Loucy (cell line): ENCODE results near the gene MARK1.

ENCODE experiments used
- H2AFZ ChIP-seq: fragments of 200-600 bp; sonication (generic); 2 replicates; pipeline ENCODE4 v1.6.0; 2016; ENCODE audit warnings: antibody characterized with exemption, mild to moderate bottlenecking, low read length, moderate library complexity
- H3F3A ChIP-seq: fragments of 200-600 bp; 2 replicates; pipeline ENCODE4 v1.6.0; 2016; ENCODE audit warnings: antibody characterized with exemption, low read depth, mild to moderate bottlenecking
- H3K27me3 ChIP-seq: fragments of 200-600 bp; sonication (generic); 2 replicates; pipeline ENCODE4 v1.6.1; 2014; ENCODE audit warnings: low read length, mild to moderate bottlenecking; ENCODE audit not compliant: insufficient read depth, poor library complexity, severe bottlenecking
- H3K36me3 ChIP-seq: fragments of 200-600 bp; sonication (generic); 2 replicates; pipeline ENCODE4 v1.6.1; 2016; ENCODE audit warnings: low read length; ENCODE audit not compliant: insufficient read depth
- H3K4me1 ChIP-seq: fragments of 200-600 bp; sonication (generic); 2 replicates; pipeline ENCODE4 v1.5.1; 2014; ENCODE audit warnings: low read length, mild to moderate bottlenecking; ENCODE audit not compliant: insufficient read depth, poor library complexity, severe bottlenecking
- H3K4me2 ChIP-seq: fragments of 200-600 bp; sonication (generic); 2 replicates; pipeline ENCODE4 v1.6.0; 2014; ENCODE audit warnings: antibody characterized with exemption, low read length, low read depth, mild to moderate bottlenecking; ENCODE audit not compliant: poor library complexity, severe bottlenecking
- H3K4me3 ChIP-seq: fragments of 200-600 bp; sonication (generic); 2 replicates; pipeline ENCODE4 v1.5.1; 2014; ENCODE audit warnings: low read length, mild to moderate bottlenecking, mixed read lengths; ENCODE audit not compliant: poor library complexity, severe bottlenecking
- H3K79me2 ChIP-seq: fragments of 200-600 bp; sonication (generic); 2 replicates; pipeline ENCODE4 v1.6.1; 2014; ENCODE audit warnings: low read length; ENCODE audit not compliant: insufficient read depth
- H3K9ac ChIP-seq: fragments of 200-600 bp; sonication (generic); 2 replicates; pipeline ENCODE4 v1.6.0; 2014; ENCODE audit warnings: mild to moderate bottlenecking, low read depth, low read length, moderate library complexity; ENCODE audit not compliant: poor library complexity, severe bottlenecking
- H3K9me2 ChIP-seq: fragments of 200-600 bp; sonication (generic); replicated peaks from 2 replicates; pipeline ENCODE4 v1.6.1; 2016; ENCODE audit warnings: low read depth, low read length, mixed read lengths
- H3K9me3 ChIP-seq: fragments of 200-600 bp; sonication (generic); 2 replicates; pipeline ENCODE4 v1.6.1; 2014; ENCODE audit warnings: mild to moderate bottlenecking, antibody characterized with exemption, low read length, low read depth; ENCODE audit not compliant: insufficient read depth
- H4K20me1 ChIP-seq: fragments of 200-600 bp; sonication (generic); 2 replicates; pipeline ENCODE4 v1.6.0; 2014; ENCODE audit warnings: antibody characterized with exemption, low read length, mild to moderate bottlenecking; ENCODE audit not compliant: insufficient read depth, poor library complexity, severe bottlenecking
- EZH2phosphoT487 ChIP-seq: fragments of 200-600 bp; IDR thresholded peaks from 2 replicates; pipeline ENCODE4 v1.6.1; 2018; ENCODE audit warnings: antibody characterized with exemption, mild to moderate bottlenecking, moderate library complexity, borderline replicate concordance
- TF ChIP-seq, protein P1 (sequence below): fragments of 200-600 bp; sonication (generic); conservative IDR thresholded peaks from 2 replicates; pipeline ENCODE4 v1.5.1; 2014; ENCODE audit warnings: mild to moderate bottlenecking, antibody characterized with exemption, low read length

Gene MARK1

DNA sequence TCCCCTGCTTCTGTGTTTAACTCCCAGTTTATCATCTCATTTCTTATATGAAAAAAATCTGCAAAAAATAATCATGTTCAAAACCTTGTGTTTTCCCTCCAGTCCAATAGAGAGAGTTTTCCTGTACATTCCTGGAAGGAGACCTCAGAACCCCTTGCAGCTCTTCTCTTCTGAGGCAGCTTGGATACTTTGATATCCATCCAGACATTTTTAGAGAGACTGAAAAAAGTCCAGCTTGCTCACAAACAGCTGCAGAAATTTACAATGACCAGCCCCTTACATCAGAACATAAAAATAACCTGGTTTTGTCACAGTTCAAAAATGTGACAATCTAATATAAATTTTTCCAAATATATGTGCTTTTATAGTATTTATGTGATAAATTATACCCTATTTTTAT lies 88.9 kb downstream of the MARK1 start:
- no peaks in the 10 kb centered on the region for H3K36me3 ChIP-seq
- H2AFZ ChIP-seq, result no peak overlapping the region
- no peaks in the 10 kb centered on the region for H3K9me3 ChIP-seq
- no peaks in the 10 kb centered on the region for H3K27me3 ChIP-seq
- H4K20me1 ChIP-seq, result no peaks in the 10 kb centered on the region
- TF ChIP-seq, protein P1, sequence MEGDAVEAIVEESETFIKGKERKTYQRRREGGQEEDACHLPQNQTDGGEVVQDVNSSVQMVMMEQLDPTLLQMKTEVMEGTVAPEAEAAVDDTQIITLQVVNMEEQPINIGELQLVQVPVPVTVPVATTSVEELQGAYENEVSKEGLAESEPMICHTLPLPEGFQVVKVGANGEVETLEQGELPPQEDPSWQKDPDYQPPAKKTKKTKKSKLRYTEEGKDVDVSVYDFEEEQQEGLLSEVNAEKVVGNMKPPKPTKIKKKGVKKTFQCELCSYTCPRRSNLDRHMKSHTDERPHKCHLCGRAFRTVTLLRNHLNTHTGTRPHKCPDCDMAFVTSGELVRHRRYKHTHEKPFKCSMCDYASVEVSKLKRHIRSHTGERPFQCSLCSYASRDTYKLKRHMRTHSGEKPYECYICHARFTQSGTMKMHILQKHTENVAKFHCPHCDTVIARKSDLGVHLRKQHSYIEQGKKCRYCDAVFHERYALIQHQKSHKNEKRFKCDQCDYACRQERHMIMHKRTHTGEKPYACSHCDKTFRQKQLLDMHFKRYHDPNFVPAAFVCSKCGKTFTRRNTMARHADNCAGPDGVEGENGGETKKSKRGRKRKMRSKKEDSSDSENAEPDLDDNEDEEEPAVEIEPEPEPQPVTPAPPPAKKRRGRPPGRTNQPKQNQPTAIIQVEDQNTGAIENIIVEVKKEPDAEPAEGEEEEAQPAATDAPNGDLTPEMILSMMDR, result no peak
- no peak for TF ChIP-seq EZH2phosphoT487
- no peak overlapping the region for H3K4me2 ChIP-seq
- no peaks in the 10 kb centered on the region for H3K79me2 ChIP-seq
- H3K9ac ChIP-seq, result no peak overlapping the region
- no peaks in the 10 kb centered on the region for H3K9me2 ChIP-seq
- H3K4me3 ChIP-seq, result no peak overlapping the region
- no peaks in the 10 kb centered on the region for H3K4me1 ChIP-seq
- no peaks in the 10 kb centered on the region for H3F3A ChIP-seq

DNA sequence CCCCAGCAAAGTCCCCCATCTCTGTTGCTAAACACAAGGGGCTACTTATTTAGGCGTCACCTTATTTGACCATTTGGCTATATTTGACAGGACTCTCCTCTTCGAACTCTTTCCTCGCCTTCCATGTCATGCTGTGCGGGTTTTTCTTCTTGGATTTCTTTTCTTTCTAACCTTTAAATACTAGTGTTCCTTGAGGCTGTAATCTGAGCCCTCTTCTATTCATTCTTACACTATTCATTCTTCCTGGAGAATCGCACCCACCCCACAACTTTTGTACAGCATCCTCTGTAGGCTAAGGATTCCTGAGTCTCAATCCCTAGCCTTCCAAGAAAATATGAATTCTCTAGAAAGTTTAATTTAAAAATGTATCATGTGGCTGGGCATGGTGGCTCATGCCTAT lies 100.5 kb downstream of the MARK1 start:
- H3K4me1 ChIP-seq, result no peaks in the 10 kb centered on the region
- H4K20me1 ChIP-seq, result no peaks in the 10 kb centered on the region
- no peak for TF ChIP-seq EZH2phosphoT487
- TF ChIP-seq, protein P1, result no peak
- H3K9me3 ChIP-seq, result no peaks in the 10 kb centered on the region
- H3K27me3 ChIP-seq, result no peaks in the 10 kb centered on the region
- no peak overlapping the region for H3K4me2 ChIP-seq
- H3F3A ChIP-seq, result no peaks in the 10 kb centered on the region
- H3K9me2 ChIP-seq, result no peaks in the 10 kb centered on the region
- H3K4me3 ChIP-seq, result no peak overlapping the region
- H3K79me2 ChIP-seq, result no peaks in the 10 kb centered on the region
- no peaks in the 10 kb centered on the region for H3K36me3 ChIP-seq
- no peak overlapping the region for H3K9ac ChIP-seq
- no peak overlapping the region for H2AFZ ChIP-seq

DNA sequence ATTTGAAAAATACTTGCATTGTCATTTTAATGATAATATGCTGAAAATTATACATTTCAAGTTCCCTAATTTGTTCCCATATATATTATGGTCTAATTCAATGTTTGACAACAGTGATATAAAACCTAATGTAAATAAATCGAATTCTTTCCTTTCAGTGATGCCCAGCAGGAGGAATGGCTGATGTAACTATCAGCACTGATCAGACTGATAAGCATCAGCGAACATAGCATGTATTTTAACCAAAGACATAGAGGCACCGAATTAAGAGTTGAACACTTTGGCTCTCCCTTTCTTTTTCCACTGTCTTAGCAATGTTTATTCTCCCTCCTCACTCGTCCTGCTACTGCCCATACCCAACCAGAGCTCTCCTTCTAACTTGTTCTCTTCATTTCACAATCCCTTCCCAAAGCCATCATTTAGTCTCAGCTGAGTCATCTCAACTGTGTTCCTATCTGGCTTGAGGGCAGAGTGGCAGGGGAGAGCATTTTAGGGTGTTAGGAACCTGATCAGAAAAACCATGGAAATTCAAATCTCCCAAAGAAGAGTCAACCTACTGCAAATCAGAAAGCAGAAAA lies 103.4 kb downstream of the MARK1 start:
- Histone ChIP-seq H3K4me2 (no peak overlapping the region), H3K79me2 (no peaks in the 10 kb centered on the region), H3F3A (no peaks in the 10 kb centered on the region), H4K20me1 (no peaks in the 10 kb centered on the region), H3K27me3 (no peaks in the 10 kb centered on the region), H3K9me2 (no peaks in the 10 kb centered on the region), H2AFZ (no peak overlapping the region), H3K9ac (no peak overlapping the region), H3K36me3 (no peaks in the 10 kb centered on the region), H3K4me3 (no peak overlapping the region), H3K4me1 (no peaks in the 10 kb centered on the region), H3K9me3 (no peaks in the 10 kb centered on the region)
- TF ChIP-seq EZH2phosphoT487, result no peak
- TF ChIP-seq, protein P1, result no peak
